Esophagus mucosa (tissue), 1 donor: ENCODE data around the gene HBM. TPM values are rescaled to one million over a fixed set of nuclear protein-coding genes. Genes with fewer than 3 reads are reported as not detected.
"Not testable (repeated sequence)": the region's sequence is repeated elsewhere in the genome, so short reads cannot be mapped to it uniquely, and the experiment has no call there.

Source experiments
- ATAC-seq: fragments of 200-7000 bp; cut with Tn5 transposase; one replicate; pipeline ENCODE4 v1.9.1; 2020
- total RNA-seq: library from RNA; stranded (reverse); gene quantifications from one replicate; pipeline ENCODE4 v1.2.4, GENCODE V29; 2023
- donor health status: DM: yes; HTN: yes; CAD: no.

Gene HBM
- total RNA-seq, 1 donor from 2014 or later: not detected

- ATAC-seq: no peak
Observed at GRCh38 chr16:187330-187729, 21.6 kb downstream of the HBM start.

GRCh38 chr16:188674-189073, 22.9 kb downstream of the HBM start:
- no peak for ATAC-seq

GRCh38 chr16:189604-190186, 23.9 kb downstream of the HBM start:
- ATAC-seq: peak; percentile 15

- ATAC-seq: no peak
Observed at GRCh38 chr16:191831-192230, 26.1 kb downstream of the HBM start.

- no peak for ATAC-seq
Observed at GRCh38 chr16:192686-193085, 26.9 kb downstream of the HBM start.

GRCh38 chr16:193441-193840, 27.7 kb downstream of the HBM start:
- no peak for ATAC-seq

- ATAC-seq: no peak
Observed at GRCh38 chr16:194516-194915, 28.7 kb downstream of the HBM start.

GRCh38 chr16:200388-200787, 34.6 kb downstream of the HBM start:
- no peak for ATAC-seq

GRCh38 chr16:203246-203645, 37.5 kb downstream of the HBM start:
- peak; percentile 33 for ATAC-seq

- ATAC-seq: not testable (repeated sequence)
Observed at GRCh38 chr16:204046-204445, 38.3 kb downstream of the HBM start.

- ATAC-seq: not testable (repeated sequence)
Observed at GRCh38 chr16:209359-209758, 43.6 kb downstream of the HBM start.

- not testable (repeated sequence) for ATAC-seq
Observed at GRCh38 chr16:211631-212180, 45.9 kb downstream of the HBM start.

GRCh38 chr16:212999-213398, 47.2 kb downstream of the HBM start:
- no peak for ATAC-seq

Other genes with a start within 250 kb of the HBM start
- 9.5 TPM for gene POLR3K, start 112.4 kb upstream of the HBM start, total RNA-seq
- gene SNRNP25, start 112.2 kb upstream of the HBM start, total RNA-seq: 18.8 TPM
- 21.8 TPM for gene RHBDF1, start 93.3 kb upstream of the HBM start, total RNA-seq
- gene MPG, start 87.8 kb upstream of the HBM start, total RNA-seq: 46.5 TPM
- gene NPRL3, start 27.3 kb upstream of the HBM start, total RNA-seq: 20.5 TPM
- not detected for gene HBZ, start 13.3 kb upstream of the HBM start, total RNA-seq
- 8.2 TPM for gene HBA2, start 6.9 kb downstream of the HBM start, total RNA-seq
- 7.9 TPM for gene HBA1, start 10.7 kb downstream of the HBM start, total RNA-seq
- not detected for gene HBQ1, start 14.5 kb downstream of the HBM start, total RNA-seq
- 23.3 TPM for gene LUC7L, start 63.5 kb downstream of the HBM start, total RNA-seq
- 56.4 TPM for gene FAM234A, start 68.8 kb downstream of the HBM start, total RNA-seq
- gene RGS11, start 110.0 kb downstream of the HBM start, total RNA-seq: 0.92 TPM
- not detected for gene ARHGDIG, start 114.6 kb downstream of the HBM start, total RNA-seq
- gene PDIA2, start 117.2 kb downstream of the HBM start, total RNA-seq: not detected
- 15.3 TPM for gene AXIN1, start 186.7 kb downstream of the HBM start, total RNA-seq
- 50.8 TPM for gene MRPL28, start 204.6 kb downstream of the HBM start, total RNA-seq
- gene PGAP6, start 216.0 kb downstream of the HBM start, total RNA-seq: 14.5 TPM
- 25.3 TPM for gene NME4, start 231.2 kb downstream of the HBM start, total RNA-seq
- 8.4 TPM for gene DECR2, start 235.9 kb downstream of the HBM start, total RNA-seq